HG03457 (cell line): Measurements from ENCODE around the gene BEGAIN.

Source experiments
- ATAC-seq: cut with Tn5 transposase; IDR thresholded peaks from one replicate; pipeline ENCODE4 v1.9.1; 2021; ENCODE audit warnings: moderate number of reproducible peaks; ENCODE audit not compliant: unreplicated experiment

The BEGAIN gene

DNA sequence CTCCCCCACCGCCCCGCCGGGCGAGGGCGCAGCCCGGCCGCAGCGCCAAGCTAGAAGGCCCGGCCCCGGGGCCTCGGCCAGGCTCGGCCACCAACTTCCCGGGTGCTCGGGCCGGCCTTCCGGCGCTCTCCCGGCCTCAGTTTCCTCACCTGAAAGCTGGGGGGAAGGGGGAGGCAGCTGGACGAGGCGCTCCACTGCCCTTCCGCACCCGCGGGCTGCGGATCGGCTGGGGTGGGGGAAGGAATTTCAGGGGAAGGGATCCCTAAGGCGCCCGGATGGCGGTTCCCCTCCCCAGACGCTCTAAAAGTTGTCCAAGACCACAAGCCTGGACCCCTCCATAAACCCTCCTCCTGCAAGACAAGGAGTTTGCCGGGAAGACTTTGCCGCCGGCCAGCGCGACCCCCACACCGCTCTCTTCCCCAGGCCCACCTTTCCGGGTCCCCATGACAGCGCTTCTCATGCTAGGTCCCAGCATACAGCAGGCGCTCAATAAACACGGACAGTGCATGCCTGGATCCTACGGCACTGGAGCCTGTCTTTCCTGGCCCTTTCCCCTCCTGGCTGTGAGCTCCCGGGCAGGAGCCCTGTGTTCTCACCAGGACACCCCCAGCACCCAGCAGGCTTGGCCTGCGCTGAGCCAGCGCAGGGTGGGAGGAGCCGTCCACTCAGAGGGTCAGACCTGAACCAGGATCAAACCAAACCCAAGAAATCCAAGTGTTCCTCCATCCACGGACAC, 18.1 kb downstream of the BEGAIN start:
- ATAC-seq: no peak

DNA sequence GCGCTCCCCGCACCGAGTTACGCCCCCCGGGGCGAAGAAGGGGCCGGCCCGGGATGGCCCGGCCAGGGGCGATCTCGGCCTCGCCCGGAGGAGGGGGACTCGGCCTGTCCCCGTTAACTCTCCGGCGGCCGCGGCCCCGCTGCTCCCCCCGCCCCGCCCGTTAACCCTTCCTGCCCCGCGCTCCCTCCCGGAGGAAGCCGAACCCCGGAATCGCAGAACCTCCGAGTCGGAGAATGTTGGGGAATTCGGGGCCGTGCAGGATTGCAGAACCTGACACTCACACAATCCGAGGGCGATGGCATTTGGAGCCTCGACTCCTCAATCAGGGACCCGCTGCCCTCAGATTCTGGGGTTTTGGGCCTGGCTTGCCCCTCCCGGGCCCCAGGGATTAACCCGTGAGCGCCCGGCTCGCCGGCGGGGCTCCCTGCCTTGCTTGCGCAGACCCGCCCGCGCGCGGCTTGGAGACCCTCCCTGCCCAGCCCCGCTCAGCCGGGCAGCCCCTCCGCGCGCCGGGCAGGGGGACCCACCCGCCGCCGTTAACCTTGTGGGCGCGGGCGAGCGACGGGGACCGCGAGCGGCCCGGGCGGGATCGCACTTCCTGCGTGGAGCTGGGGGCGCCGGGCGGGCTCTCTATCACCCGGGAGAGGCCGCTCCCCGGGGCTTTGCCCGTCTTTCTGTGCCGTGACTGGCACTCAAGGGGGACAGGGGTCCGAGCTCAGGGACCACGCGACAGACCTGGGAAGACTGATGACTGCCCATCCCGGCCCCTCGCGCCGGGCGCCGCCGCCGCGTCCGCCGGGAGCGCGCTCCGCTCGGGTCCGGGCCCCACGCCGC, 18.8 kb downstream of the BEGAIN start:
- no peak for ATAC-seq

DNA sequence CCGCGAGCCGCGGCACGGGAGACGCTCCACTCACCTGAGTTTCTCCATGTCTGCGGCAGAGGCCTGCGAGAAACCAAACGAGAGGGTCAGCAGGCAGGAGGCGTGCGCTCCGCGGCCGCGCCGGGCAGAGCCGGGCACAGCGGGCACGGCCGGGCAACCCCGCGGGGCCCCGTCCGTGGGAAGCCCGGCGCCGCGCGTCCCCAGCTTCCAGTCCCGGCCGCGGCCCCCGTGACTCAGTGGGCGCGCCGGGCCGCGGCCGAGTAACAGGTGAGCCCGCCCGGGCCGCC, 19.4 kb downstream of the BEGAIN start:
- no peak for ATAC-seq

DNA sequence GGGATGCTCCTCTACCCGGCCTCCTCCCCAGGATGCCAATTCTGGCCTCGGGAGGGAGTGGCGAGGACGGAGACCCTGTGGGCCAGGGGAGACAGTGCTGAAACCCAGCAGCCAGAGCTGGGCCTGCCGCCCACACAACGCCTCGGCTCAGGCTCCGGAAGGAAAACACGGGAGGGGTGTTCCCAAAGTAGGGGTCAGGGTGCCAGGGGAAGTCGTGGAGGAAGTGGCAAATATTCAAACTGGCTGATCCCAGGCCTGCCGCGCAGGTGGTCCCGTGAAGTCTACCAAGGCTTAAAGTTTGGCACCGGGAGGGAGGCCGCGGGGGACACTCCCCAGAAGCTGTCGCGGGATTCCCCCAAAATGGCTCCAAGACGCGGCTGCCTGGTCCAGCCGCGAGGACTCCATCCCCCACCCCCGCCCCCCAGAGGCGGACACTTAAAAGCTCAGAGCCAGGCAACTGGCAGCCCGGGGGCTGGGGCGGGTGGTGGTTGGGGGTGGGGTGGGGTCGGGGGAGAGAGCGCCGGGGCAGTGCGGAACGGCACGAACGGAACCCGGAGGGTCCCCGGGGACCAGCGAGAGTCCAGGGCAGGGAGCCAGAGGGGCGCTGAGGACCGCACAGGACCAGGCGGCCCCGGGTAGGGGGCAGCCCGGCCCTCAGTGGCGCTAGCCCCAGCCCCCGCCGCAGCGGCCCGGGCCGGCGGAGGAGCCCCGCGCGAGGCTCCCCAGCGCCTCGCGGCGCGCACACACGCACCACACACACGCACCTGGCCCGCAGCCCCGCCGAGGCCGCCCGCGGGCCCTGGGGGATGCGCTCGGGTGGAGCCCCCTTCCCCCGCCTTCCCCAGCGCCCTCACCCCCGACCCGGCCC, 20.0 kb downstream of the BEGAIN start:
- ATAC-seq: no peak

DNA sequence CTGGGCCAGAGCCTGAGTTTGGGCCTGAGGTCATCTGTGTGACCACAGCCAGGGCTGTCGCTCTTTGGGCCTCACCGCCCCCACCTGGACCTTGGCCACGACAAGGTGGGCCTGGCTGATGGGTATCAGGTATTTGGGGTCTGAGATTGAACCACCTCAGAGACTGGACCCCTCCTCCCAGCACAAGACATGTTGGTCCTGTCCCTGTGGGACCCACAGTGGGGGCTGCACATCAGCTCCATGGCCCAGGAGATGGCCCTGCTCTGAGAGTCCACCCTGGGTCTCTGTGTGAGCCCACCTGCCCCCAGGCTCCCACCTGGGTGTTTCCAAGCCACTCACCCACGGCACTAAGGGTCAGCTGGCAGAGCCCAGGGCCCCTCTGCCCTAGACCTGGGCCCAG, 20.6 kb downstream of the BEGAIN start:
- ATAC-seq: no peak

DNA sequence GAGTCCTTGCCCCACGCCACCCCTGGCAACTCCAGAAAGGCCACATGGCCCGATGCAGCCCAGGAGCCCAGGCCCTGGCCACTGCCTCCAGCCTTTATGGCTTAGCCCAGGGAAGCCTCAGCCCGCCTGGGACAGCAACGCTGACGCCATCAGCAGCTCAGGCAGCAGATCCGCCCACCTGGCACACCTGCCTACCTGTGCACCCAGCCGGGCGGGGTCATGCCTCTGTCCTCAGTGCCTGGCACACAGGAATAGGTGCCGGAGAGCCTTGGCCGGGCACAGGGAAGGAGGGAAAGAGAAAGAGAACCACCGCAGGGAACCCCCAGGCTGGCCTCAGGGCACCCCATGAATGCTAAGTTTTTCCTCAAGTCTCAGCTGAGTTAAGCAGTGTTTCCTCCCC, 21.1 kb downstream of the BEGAIN start:
- no peak for ATAC-seq

DNA sequence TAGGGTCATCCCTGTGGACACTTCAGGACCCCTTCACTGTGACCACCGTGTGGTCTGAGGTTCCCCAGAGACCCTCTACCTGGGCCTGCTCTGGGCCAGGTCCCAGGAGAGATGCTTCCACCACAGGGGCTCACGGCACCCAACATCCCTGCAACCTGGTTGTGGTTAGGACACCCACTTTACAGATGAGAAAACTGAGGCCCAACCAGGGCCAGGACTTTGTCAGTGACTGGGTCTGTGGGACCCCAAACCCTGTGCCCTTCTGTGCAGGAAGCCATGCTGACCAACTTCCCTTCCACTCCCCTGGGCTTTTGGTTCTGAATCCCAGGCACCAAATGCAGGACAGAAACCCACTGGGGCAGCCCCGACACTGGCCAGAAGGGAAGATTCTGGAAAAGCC, 21.6 kb downstream of the BEGAIN start:
- ATAC-seq: no peak

DNA sequence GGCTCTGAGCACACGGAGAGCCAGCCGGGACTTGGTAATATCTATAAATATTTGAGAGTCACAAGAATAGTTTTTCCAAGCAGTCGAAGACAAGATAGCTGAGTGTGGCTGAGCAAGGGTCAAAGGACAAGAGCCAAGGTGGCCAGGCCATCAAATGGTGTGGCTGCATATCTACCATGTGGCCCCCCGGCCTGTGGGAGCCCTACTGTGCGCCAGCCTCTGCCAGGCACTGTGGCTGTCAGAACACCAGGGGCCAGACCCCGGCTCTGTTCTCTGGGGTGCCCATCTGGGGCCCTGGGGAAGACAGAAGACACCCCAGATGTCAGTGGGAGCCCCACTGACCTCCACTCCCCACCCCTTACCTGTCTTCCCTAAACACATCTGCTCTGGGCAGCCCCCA, 22.7 kb downstream of the BEGAIN start:
- ATAC-seq: no peak

DNA sequence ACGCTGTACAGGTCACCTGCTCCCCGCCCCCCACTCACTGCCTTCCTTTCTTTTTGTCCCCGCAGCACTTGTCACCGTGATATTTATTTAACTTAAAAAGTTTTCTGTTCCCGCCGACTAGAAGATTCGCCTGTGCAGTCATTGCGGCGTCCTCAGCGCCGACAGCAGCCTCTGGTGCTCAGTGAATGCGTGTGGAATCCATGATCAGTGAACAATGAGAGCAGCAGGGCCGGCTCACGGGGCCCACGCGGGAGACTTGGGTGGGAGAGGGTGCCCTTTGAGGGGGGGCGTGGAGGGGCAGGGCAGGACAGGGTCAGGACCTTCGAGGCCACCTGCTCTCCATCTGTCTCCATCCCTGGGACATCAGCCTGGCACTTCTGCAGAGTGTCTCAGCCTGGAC, 24.5 kb downstream of the BEGAIN start:
- no peak for ATAC-seq

DNA sequence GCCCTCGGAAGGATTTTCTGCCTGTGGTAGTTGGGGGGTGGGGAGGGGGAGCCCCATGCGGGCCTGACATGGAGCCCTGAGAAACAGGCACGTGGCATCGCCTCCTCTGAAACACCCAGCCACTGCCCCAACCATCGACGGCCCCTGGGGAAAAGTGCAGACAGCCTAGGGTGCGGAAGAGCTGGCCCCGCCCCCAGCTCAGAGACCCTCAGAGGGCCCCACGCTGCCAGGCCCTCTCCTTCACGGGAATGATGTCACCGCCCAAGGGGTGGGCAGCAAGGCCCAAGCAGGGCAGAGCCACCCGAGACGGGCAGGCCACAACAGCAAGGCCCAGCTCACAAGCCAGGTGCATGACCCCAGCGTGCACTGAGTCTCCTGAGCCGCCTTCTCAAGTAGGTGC, 26.2 kb downstream of the BEGAIN start:
- ATAC-seq: no peak

DNA sequence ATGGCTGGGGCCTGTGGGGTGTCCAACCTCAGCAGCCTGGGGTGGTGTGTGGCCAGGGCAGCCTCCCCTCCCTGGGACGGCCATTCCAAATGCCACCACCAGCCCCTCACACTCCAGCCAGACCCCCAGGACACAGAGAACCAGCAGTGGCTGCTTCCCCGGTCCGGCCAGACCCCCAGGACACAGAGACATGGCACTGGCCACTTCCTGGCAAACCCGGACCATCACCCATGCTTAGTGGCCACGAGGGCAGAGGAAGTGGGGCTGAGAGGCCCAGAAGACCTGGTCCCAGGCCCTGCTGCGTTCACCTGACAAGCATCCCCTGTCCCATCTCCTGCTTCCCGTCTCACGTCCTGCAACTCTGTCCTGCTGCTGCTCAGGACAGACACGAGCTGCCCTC, 26.7 kb downstream of the BEGAIN start:
- ATAC-seq: no peak

DNA sequence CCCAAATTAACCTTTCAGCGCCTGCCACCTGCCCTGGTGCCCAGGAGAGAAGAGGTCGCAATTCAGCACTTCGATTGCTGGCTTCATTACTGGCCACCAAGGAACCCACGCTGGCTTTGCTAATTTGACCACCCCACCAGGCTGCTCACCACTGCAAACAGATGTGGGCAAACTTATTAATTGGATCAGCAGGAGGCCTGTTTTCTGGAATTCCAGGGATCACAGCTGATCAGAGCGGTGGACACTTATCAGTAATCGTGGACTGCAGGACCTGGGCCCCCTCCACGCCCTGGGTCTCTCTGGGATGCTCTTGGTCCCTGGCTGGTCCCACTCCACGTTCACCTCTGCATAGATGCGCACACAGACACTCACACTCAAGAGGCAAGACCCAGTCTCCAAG, 27.8 kb downstream of the BEGAIN start:
- ATAC-seq: no peak

DNA sequence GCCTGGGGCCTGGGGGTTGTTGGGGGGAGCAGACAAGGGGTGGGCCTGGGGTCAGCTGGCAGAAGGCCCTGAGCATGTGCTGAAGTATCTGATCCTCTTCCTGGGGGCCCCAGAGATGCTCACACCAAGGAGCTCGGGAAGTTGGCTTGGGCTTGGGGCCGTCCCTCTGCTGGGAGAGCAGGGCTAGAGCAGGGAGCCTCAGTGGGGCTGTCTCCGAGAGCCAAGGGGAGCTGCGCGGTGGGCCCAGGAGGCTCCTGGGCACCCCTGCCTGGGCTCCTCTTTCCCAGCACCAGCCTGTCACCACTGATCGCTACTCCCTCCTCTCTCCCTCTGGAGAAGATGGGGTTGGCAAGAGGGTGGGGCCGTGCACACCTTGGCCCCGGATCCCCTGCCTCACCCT, 28.3 kb downstream of the BEGAIN start:
- no peak for ATAC-seq

DNA sequence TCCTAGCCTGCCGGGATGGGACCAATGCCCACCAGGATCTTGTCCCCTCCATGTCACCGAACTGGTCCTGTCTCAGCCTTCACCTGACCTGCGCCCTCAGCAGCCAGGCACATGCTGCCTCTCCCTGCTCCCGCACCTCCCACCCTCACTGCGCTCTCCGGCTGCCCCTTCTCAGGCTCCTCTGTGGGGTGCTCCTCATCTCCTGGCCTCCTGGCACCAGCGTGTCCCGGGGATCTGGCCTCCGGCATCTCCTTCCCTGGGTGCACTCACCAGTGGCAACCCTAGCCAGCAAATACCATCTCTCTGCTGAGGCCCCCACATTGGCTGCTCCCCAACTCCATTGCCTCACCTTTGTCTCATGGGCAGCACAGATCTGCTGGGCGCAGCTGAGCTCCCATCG, 29.0 kb downstream of the BEGAIN start:
- ATAC-seq: no peak

DNA sequence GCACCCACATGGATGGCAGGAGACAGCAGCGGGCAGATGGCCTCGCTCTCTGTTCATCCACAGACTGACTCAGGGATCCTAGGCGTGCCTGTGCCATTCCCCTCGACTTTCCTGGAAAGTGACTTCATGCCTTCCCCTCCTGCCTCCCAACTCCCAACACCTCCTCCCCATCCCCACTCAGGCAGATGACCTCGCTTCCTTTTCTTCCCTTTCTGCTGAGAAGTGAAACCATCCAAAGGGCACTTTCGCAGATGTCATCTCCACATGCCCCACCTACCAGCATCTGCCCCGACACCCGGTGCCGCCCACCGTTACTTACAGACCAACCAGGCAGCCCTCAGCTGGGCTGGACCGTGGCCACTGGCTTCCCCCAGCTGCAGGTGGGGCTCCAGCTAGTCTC, 29.6 kb downstream of the BEGAIN start:
- no peak for ATAC-seq

DNA sequence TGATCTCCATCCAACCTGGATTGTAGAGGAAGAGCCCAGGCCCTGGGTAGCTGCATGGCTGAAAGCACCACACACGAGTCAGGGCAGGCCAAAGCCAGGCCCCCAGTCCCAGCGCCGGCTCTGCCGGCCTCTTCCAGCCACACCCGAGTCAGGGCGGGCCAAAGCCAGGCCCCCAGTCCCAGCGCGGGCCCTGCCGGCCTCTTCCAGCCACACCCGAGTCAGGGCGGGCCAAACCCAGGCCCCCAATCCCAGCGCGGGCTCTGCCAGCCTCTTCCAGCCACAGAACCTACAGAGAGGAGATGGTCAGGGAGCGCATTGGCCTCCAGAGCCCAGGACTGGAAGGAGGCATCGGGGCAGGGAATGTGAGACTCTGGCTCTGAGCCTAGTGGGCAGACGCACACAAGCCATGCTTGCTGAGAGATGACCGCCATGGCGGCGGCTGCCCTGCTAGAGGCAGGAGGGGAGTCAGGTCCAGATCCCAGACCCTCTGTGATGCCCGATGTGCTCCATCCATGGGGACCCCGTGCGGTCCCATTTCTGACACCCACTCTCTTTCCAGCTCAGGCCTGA, 30.2 kb downstream of the BEGAIN start:
- ATAC-seq: no peak

DNA sequence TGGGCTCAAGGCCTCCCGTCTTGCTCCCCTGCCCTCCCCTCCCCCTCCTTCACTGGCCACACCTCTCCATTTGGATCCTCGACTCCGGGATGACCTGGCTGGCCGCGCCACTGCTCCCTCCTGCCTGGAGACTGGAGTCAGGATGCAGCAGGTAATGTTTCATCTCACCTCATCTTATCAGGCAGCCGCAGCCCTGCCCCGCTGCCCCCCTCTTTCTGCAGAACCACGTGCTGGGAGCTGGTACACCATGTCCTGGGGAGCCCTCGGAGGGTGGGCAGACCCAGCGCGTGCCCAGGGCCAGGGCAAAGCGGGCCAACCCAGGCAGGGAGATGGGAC, 31.1 kb downstream of the BEGAIN start:
- no peak for ATAC-seq

DNA sequence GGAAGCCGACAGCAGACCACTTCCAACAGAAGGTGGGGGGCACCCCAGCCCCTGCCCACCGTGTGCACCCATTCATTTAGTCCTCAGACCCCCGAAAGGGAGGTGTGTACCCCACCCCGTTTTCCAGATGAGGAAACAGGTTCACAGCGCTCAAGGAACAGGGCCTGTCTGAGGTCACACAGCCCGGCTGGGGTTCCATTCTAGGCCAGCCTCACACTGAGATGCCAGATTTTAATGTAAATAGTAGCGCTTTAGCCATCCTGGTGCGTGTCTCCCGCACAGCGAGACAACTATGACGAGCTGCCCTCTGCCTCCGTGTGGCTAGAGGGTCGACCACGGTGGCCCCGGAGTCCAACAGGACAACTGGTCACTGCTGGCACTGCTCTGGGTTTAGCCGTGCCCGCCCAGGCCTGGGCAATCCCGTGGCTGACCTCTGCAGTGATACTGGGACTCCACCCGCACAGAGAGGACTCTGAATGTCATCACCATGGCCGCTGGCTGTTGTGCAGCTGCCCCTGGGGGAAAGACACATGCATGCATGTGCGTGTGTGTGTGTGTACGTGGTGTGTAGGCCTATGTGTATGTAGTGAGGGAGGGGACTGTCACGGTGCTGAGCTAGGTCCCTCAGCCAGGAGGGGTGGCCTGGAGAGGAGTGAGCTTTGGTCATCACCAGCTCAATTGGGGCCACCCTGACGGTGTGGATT, 31.6 kb downstream of the BEGAIN start:
- no peak for ATAC-seq

DNA sequence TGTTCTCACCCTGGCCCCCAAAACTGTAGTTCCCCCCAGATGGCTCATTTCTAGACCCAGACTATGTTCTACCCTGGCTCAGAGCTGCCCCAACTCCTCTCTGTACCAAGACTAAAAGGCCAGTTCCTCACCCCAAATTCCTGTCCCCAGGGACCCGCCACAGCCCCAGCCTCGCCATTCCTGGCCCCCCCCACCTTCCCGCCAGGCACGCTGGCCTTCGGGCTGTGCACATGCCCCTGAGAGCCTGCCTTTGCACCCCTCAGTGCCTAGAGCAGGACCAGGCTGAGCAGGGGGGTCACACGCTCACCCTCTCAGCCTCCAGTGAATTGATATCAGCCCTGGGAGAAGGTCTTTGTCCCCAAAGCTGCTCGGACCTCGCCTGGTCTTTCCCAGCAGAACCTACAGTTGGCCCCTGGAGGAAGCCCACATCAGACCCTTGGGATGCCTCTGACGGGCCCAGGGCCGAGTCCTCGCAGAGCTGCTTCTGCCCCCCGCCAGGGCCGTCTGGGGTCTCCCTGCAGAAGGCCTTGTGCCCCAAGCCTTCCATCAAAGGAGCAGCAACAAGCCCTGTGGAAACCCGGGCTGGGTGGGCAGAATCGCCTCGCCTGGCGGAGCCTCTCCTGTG, 32.4 kb downstream of the BEGAIN start:
- ATAC-seq: no peak

DNA sequence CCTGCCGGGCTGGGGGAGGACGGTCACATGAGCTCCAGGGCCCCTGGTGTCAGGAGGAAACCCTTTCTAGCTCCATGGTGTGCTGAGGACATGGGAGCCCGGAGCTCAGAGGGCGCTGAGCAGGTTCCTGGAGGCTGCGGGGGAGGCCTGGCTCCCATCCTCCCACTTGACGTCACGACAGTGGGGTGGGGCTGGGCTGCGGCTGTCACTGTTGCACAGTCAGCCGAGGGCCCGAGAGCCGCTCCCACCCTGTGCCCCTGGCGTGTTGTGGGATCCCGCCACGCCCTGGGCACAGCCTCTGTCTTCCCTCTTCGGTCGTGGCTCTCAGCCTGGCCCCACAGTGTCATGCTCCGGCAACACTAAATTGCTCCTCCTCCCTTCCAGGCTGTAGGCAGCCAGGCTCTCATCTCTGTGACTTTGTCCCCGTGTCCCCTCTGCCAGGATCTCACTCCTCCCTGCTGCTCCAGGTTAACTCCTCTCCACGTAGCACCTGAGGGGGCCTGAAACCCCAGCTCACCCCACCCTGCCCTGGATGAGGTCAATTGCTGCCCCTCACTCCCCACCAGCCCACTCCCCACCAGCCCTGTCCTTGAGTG, 33.0 kb downstream of the BEGAIN start:
- no peak for ATAC-seq
